Keratinocyte (primary cell): Measurements from ENCODE around the gene GINS2.

Experiments used
- CTCF ChIP-seq, 3 experiments: IDR thresholded peaks in 1 of 3; conservative IDR thresholded peaks in 1 of 3; optimal IDR thresholded peaks in 1 of 3; 2 replicates in 2 of 3; 3 replicates in 1 of 3; pipeline versions ENCODE3 to v1.5.1; 2011; ENCODE audit warnings: low read length in 3 of 3, mild to moderate bottlenecking in 3 of 3, moderate library complexity in 2 of 3, control low read depth in 1 of 3, inconsistent platforms in 1 of 3; ENCODE audit not compliant: insufficient read depth in 2 of 3; ENCODE audit errors: extremely low read depth in 1 of 3
- EZH2 ChIP-seq: IDR thresholded peaks from one replicate; pipeline ENCODE4 v1.6.1; 2012; ENCODE audit warnings: inconsistent platforms, mild to moderate bottlenecking, low read length, moderate library complexity

GRCh38 chr16:85682516-85682915, 6.2 kb downstream of the GINS2 start:
- TF ChIP-seq CTCF (optimal IDR thresholded peaks at IDR 0.05 in 1 of 3, IDR thresholded peaks at IDR 0.05 in 1 of 3, conservative IDR thresholded peaks at IDR 0.05 in 1 of 3; ENCODE audit: extremely low read depth in 1 of 3, insufficient read depth in 2 of 3, low read length in 3 of 3) (no peak), EZH2 (no peak)
